Natural killer cell treated with Interleukin-12 subunit alpha and Interleukin-12 subunit beta and Interleukin-15 and Interleukin-18, amount 100 ng/mL, for 72 hours (primary cell): Measurements from ENCODE around the gene CASS4. TPM values are rescaled to one million over a fixed set of nuclear protein-coding genes. Genes with fewer than 3 reads are reported as not detected.
A peak's percentile ranks its signal among the peaks of the same experiment; 100 is the strongest.

Source experiments
- ATAC-seq, 2 donors: fragments of 150-1000 bp; cut with Tn5 transposase in 1 of 2; sonication (Bioruptor Pico), chemical (Tn5 transposase) in 1 of 2; 2 replicates each; pipeline ENCODE4 v1.10.0; 2021
- DNase-seq: peaks from one replicate; pipeline ENCODE4 v3.0.0; 2022; ENCODE audit warnings: low spot score
- H3K27ac Mint-ChIP-seq, 2 donors: 1 replicate in 1 of 2; 2 replicates in 1 of 2; pipeline ENCODE4 v1.8.0; 2022; ENCODE audit warnings: mixed read lengths in 2 of 2, mild to moderate bottlenecking in 1 of 2, moderate library complexity in 1 of 2
- H3K27me3 Mint-ChIP-seq, 2 donors: 1 replicate in 1 of 2; 2 replicates in 1 of 2; pipeline ENCODE4 v1.8.0; 2022; ENCODE audit warnings: mixed read lengths in 2 of 2
- H3K36me3 Mint-ChIP-seq: one replicate; pipeline ENCODE4 v1.8.0; 2022; ENCODE audit warnings: mixed read lengths
- H3K4me1 Mint-ChIP-seq, 2 donors: 1 replicate in 1 of 2; 2 replicates in 1 of 2; pipeline ENCODE4 v1.8.0; 2022; ENCODE audit warnings: low read depth in 2 of 2, mixed read lengths in 2 of 2, mild to moderate bottlenecking in 1 of 2
- H3K4me3 Mint-ChIP-seq: one replicate; pipeline ENCODE4 v1.8.0; 2022; ENCODE audit warnings: mixed read lengths
- H3K9me3 Mint-ChIP-seq: 2 replicates; pipeline ENCODE4 v1.8.0; 2022; ENCODE audit warnings: mixed read lengths
- total RNA-seq, 2 donors: library from RNA; stranded (reverse); gene quantifications; one replicate each; pipeline ENCODE4 v1.2.3, GENCODE V29; 2022

The CASS4 gene
- total RNA-seq, 2 donors from 2014 or later: 1.3 to 4.1 TPM

DNA sequence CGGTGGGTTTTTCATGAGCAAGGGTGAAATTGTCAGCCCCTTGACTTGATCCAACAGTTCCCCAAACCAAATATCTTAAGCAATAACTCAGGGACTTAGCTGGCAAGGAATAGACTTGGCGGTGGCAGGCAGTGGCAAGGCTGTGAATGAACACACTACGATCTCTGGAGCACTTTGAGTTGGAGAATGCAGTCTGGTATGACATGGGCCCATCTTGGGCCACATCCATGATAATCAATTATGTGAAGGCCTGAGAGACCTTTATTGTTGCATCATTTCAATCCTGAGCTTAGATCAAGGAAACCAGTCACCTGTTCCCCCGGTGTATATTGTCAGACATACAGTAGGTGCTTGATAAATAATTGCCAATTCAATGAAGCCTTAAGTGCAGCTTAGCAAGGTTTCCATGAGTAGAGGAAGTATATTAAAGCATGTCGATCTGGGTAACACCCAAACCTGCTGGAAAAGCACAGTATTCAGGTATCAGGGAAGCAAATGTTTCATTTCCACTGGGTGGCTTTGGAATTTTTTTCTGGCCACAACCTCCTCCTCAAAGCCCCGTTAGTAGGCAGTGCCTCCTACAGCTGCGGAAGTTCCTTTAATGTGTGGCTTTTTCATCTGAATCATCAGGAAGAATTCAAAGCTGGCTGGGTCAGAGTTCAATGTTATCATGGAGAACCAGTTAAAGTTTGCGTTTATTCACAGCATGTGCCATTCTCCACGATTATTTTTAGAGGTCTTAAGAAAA lies 10.2 kb downstream of the CASS4 start:
- DNase-seq: no peak
- Mint-ChIP-seq H3K36me3 (no peaks in the 10 kb centered on the region), H3K27ac (peak overlapping the region in 1 of 2 donors; percentile 75), H3K4me1 (peaks cover 30 to 32% of the 10 kb centered on the region in 2 donors), H3K27me3 (no peaks in the 10 kb centered on the region), H3K9me3 (no peaks in the 10 kb centered on the region), H3K4me3 (peak overlapping the region; percentile 11)
- no peak for ATAC-seq

DNA sequence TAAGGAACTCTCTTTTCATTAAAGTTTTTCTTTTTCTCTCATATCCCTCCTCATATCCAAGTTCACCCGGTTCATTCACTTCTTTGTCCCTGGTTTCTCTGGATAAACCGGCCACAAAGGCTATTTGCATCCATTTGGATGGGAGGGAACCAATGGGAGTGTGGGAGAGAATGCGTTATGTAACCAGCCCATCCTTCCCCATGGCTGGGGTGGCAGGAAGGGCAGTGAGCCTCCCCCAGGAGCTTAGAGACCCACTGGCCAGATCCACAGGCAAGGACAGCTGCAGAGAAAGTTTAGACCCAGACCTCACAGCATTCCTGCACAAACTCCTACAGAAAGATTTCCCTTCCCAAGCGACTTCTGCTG lies 10.7 kb downstream of the CASS4 start:
- no peak for ATAC-seq
- H3K27me3 Mint-ChIP-seq: no peaks in the 10 kb centered on the region
- no peak overlapping the region for H3K27ac Mint-ChIP-seq
- no peak overlapping the region for H3K4me3 Mint-ChIP-seq
- H3K4me1 Mint-ChIP-seq: peaks cover 24 to 31% of the 10 kb centered on the region in 2 donors
- DNase-seq: no peak
- no peaks in the 10 kb centered on the region for H3K9me3 Mint-ChIP-seq
- H3K36me3 Mint-ChIP-seq: no peaks in the 10 kb centered on the region

DNA sequence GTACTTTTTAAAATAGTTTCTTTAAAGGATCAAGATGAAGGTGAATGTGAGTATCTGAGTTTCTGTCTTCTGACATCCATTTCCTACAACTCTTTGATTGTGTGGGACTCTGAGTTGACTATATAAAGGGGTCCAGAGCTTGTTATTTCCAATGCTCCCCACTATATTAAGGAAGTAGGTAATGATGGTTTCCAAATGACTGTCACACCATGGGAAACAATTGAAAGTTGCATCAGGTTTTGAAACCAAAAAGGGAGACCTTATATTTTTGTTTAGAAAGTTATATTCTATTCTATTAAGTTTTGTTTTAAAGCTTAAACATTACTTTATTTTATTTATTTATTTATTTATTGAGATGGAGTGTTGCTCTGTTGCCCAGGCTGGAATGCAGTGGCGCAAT lies 11.2 kb downstream of the CASS4 start:
- no peak overlapping the region for H3K4me3 Mint-ChIP-seq
- no peaks in the 10 kb centered on the region for H3K9me3 Mint-ChIP-seq
- H3K36me3 Mint-ChIP-seq: no peaks in the 10 kb centered on the region
- H3K4me1 Mint-ChIP-seq: peaks cover 20 to 31% of the 10 kb centered on the region in 2 donors
- no peak for ATAC-seq
- DNase-seq: no peak
- H3K27me3 Mint-ChIP-seq: no peaks in the 10 kb centered on the region
- H3K27ac Mint-ChIP-seq: no peak overlapping the region

DNA sequence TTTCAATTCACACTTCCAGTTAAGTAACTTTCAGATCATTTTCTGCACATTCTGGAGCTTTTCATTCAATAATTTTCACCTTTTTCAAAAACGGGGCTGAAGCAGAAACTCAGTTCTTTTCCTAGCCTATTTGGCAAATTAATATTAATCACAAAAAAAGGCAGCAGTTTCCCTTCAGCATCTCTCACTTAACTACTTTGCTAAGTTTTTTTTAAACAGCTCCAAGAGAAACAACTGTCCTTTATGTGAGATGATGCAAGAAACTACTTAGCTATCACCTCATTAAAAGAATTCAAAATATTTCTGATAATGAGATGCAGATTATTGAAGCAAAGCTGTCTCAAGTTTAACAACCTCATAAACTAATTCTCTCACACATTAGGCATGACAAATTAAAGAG lies 11.8 kb downstream of the CASS4 start:
- H3K4me1 Mint-ChIP-seq: peaks cover 14 to 31% of the 10 kb centered on the region in 2 donors
- H3K4me3 Mint-ChIP-seq: no peak overlapping the region
- H3K36me3 Mint-ChIP-seq: no peaks in the 10 kb centered on the region

DNA sequence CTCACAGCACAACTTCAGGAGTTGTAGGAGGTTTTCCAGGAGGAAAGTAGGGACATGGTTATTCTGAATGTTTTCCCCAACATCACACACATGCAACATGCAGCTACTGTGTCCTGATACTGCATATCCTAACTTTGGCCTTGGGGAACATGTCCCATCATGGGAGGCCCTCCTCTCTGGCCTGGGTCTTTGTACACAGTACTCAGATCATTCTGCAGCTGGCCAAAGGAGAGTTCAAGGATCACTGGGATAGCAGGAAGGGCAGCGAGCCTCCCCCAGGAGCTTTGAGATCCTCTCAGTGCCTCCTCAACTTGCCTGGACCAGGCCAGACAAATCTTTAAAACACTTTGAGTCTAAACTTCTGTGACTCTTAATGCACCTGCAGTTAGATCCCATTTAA lies 12.9 kb downstream of the CASS4 start:
- no peaks in the 10 kb centered on the region for H3K27me3 Mint-ChIP-seq
- no peaks in the 10 kb centered on the region for H3K36me3 Mint-ChIP-seq
- H3K4me1 Mint-ChIP-seq: peaks cover 22 to 38% of the 10 kb centered on the region in 2 donors
- ATAC-seq (no peak), DNase-seq (no peak)
- H3K27ac Mint-ChIP-seq: peak overlapping the region in 1 of 2 donors; percentile 70
- H3K9me3 Mint-ChIP-seq: peaks cover 3% of the 10 kb centered on the region
- no peak overlapping the region for H3K4me3 Mint-ChIP-seq

More for the DNA sequence above, 11.8 kb downstream of the CASS4 start:
- no peaks in the 10 kb centered on the region for H3K27me3 Mint-ChIP-seq
- no peaks in the 10 kb centered on the region for H3K9me3 Mint-ChIP-seq
- ATAC-seq (no peak), DNase-seq (no peak)
- no peak overlapping the region for H3K27ac Mint-ChIP-seq

DNA sequence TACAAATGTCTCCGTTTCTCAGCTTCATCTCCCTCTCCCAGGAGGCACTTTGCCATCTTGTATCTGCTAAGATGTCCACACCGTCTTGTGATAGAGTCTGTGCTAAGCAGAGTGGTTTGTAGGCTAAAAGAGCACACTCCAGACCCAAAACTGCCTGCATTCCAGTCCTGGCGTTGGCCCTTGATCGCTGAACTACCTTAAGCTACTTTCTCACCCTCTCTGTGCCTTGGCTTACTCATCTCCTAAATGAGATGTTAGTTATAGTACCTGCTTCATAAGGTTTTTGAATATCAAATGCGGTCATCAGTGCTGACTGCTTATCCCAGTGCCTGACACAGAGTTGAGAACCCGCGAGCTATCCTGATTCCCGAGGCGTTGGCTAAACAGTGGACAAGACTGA lies 14.0 kb downstream of the CASS4 start:
- no peak overlapping the region for H3K4me3 Mint-ChIP-seq
- peaks cover 3% of the 10 kb centered on the region for H3K9me3 Mint-ChIP-seq
- ATAC-seq (no peak), DNase-seq (no peak)
- no peaks in the 10 kb centered on the region for H3K27me3 Mint-ChIP-seq
- H3K4me1 Mint-ChIP-seq: peaks cover 26 to 43% of the 10 kb centered on the region in 2 donors
- H3K27ac Mint-ChIP-seq: no peak overlapping the region
- H3K36me3 Mint-ChIP-seq: no peaks in the 10 kb centered on the region

DNA sequence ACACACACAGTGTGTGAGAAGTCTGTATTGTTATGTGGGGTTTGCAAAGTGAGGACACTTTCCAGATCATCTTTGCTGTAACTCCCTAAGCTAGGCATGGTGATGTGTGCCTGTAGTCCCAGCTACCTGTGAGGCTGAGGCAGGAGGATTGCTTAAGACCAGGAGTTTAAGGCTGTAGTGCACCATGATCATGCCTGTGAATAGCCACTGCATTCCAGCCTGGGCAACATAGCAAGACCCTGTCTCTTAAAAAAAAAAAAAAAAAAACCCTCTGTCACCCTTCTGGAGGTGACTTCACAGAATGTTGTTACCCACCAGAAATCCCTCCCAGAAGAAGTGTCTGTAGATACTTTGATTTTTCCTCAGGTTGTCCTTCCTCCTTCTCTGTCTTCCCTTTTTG lies 14.9 kb downstream of the CASS4 start:
- ATAC-seq (no peak), DNase-seq (no peak)
- H3K4me3 Mint-ChIP-seq: no peak overlapping the region
- H3K27ac Mint-ChIP-seq: peak overlapping the region in 1 of 2 donors; percentile 94
- no peaks in the 10 kb centered on the region for H3K27me3 Mint-ChIP-seq
- peaks cover 21 to 41% of the 10 kb centered on the region in 2 donors for H3K4me1 Mint-ChIP-seq
- H3K9me3 Mint-ChIP-seq: peaks cover 3% of the 10 kb centered on the region
- no peaks in the 10 kb centered on the region for H3K36me3 Mint-ChIP-seq

DNA sequence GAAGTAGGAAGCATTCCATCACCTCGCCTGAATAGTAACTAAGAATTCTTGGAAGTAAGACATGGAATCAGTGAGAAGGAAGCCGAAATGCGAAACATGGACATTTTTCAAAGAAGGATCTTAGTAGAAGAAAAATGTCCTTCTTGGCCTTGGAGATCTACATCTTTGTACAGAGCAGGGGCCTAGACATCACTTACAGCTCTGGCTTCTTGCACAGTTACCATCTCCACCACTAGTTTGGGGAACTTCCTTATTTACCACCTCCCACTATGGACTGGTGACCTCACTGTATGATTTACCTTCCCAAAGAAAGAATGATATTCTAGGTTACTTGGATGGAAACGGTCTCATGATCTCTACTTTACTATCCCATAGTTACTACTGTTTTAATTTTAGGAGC lies 15.7 kb downstream of the CASS4 start:
- DNase-seq (no peak), ATAC-seq (no peak)
- Mint-ChIP-seq H3K36me3 (no peaks in the 10 kb centered on the region), H3K4me1 (peaks cover 22 to 35% of the 10 kb centered on the region in 2 donors), H3K9me3 (peaks cover 3% of the 10 kb centered on the region), H3K27ac (peak overlapping the region; percentile 18 to 94), H3K4me3 (no peak overlapping the region), H3K27me3 (no peaks in the 10 kb centered on the region)

DNA sequence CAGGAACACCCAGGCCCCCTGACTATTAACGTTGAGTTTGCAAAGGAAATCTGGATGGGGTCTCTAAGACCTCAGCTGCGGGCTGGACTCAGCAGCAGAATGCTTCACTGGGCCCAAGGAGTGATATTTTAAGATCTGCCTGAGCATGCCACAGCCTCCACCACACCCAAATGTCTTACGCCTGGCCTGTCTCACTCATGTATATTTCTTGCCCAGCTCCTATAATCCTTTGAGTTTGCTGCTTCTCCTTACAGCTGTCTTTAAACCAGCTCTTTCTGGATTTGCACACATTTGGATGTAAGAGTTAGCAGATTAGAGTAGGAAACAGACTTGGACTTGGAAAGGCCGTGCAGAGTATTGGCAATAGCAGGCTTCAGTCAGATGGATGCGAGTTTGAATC lies 16.4 kb downstream of the CASS4 start:
- no peak for DNase-seq
- no peaks in the 10 kb centered on the region for H3K27me3 Mint-ChIP-seq
- no peaks in the 10 kb centered on the region for H3K36me3 Mint-ChIP-seq
- peak overlapping the region; percentile 18 to 94 for H3K27ac Mint-ChIP-seq
- peaks cover 3% of the 10 kb centered on the region for H3K9me3 Mint-ChIP-seq
- ATAC-seq: no peak
- H3K4me3 Mint-ChIP-seq: no peak overlapping the region
- H3K4me1 Mint-ChIP-seq: peaks cover 28 to 41% of the 10 kb centered on the region in 2 donors

DNA sequence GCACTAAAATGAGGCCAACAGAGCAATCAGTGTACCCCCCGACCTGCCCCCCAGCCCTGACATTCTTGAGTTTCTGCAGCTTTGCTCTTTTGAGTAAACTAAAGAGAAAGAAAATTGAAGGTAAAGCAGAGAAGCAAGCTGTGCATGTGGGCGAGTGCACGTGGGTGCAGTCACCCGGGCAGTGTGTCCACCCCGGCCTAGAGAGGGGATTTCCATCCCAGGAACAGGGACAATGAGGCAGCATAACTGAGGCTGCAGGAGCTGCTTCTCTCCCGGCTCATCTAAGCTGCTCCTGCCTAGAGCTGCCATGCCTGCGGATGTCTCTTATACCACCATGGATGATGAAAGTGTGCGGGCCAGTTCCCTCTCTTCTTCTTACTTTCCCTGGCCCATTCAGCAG lies 16.8 kb downstream of the CASS4 start:
- H3K36me3 Mint-ChIP-seq: no peaks in the 10 kb centered on the region
- ATAC-seq: no peak
- H3K4me1 Mint-ChIP-seq: peaks cover 33 to 45% of the 10 kb centered on the region in 2 donors

DNA sequence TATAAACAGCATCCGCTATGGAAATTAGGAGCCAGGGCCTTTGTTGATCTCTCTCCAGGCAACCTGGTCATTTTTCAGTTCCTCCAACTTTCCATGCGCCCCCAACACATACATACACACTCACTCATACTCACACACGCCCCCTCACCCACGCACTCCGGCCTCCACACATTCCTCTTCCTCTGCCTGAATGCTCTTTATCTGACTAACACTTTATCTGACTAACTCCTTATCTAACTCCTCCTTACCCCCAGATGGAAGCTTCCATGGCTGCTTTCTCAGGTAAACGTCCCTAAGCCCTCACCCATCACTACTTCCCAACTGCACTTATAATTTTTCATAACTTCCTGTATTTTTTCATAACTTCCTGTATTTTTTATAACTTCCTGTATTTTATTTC lies 17.4 kb downstream of the CASS4 start:
- Mint-ChIP-seq H3K36me3 (no peaks in the 10 kb centered on the region), H3K4me3 (peak overlapping the region; percentile 72), H3K4me1 (peaks cover 37 to 48% of the 10 kb centered on the region in 2 donors), H3K9me3 (peaks cover 3% of the 10 kb centered on the region), H3K27me3 (no peaks in the 10 kb centered on the region), H3K27ac (peak overlapping the region; percentile 82 to 94)
- ATAC-seq (peak; percentile 52 to 54), DNase-seq (no peak)

More for the DNA sequence above, 16.8 kb downstream of the CASS4 start:
- DNase-seq: no peak
- peaks cover 3% of the 10 kb centered on the region for H3K9me3 Mint-ChIP-seq
- peak overlapping the region; percentile 82 to 94 for H3K27ac Mint-ChIP-seq
- peak overlapping the region; percentile 72 for H3K4me3 Mint-ChIP-seq
- no peaks in the 10 kb centered on the region for H3K27me3 Mint-ChIP-seq

DNA sequence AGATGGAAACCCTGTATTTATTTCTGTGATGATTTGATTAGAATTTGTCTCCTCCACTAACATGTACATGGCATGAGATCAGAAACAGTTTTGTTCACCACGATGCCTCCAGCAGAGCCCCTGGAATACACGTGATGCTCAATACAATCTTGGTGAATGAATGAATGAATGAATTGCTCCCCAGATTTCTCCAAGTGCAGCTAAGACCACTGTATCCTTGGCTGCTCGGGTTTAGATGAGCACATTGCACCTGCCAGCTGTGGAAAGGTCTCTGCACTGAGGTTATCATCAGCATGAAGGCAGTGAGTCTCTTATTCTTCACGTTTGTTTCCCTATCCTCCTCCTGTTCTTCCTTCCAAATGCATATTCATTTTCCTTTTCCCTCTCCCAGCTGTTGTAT lies 17.9 kb downstream of the CASS4 start:
- H3K36me3 Mint-ChIP-seq: no peaks in the 10 kb centered on the region
- peak overlapping the region; percentile 82 to 94 for H3K27ac Mint-ChIP-seq
- DNase-seq (no peak), ATAC-seq (no peak)
- H3K27me3 Mint-ChIP-seq: no peaks in the 10 kb centered on the region
- H3K9me3 Mint-ChIP-seq: peaks cover 3% of the 10 kb centered on the region
- peak overlapping the region; percentile 72 for H3K4me3 Mint-ChIP-seq
- peaks cover 37 to 47% of the 10 kb centered on the region in 2 donors for H3K4me1 Mint-ChIP-seq

DNA sequence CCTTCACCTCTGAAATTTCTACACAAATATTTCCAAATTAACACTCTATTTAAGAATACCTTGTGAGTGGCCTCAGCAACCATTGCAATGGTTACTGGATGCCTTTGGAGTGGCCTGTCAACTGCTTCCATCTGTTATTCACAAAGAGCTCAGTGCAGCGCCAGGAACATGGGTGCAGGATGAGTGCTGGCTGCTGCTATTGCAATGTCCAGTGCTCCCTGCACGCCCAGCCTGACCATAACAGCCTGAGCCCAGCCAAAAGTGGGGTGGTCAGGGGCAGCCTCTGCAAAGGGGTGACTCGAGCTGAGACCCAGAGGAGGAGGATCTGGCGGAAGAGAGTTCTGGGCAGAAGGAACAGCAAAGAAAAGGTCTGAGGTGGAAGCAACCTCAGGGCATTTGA lies 18.4 kb downstream of the CASS4 start:
- Mint-ChIP-seq H3K27ac (peak overlapping the region; percentile 82 to 94), H3K27me3 (no peaks in the 10 kb centered on the region), H3K36me3 (no peaks in the 10 kb centered on the region), H3K9me3 (peaks cover 3% of the 10 kb centered on the region), H3K4me1 (peaks cover 37 to 48% of the 10 kb centered on the region in 2 donors), H3K4me3 (peak overlapping the region; percentile 72)
- DNase-seq: no peak
- no peak for ATAC-seq

DNA sequence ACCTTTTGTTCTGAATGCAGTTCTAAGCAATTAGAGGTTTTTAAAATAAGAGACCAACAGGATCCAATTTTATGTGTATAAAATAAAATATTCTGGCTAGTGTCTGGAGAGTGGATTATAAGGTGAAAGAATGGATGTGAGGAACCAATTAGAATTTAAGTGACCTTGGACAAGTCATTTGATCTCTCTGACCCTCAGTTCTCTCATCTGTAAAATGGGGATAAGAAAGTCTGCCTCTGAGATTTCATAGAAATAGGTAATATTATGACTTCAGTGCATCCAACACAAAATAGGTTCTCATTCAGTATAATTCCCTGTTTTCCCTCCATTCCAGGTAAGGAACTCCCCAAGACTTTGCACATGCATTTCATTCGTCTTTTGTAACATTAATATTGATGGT lies 18.9 kb downstream of the CASS4 start:
- peak overlapping the region; percentile 82 to 94 for H3K27ac Mint-ChIP-seq
- H3K4me3 Mint-ChIP-seq: no peak overlapping the region
- ATAC-seq (no peak), DNase-seq (no peak)
- H3K4me1 Mint-ChIP-seq: peaks cover 37 to 48% of the 10 kb centered on the region in 2 donors
- peaks cover 3% of the 10 kb centered on the region for H3K9me3 Mint-ChIP-seq
- no peaks in the 10 kb centered on the region for H3K27me3 Mint-ChIP-seq
- H3K36me3 Mint-ChIP-seq: no peaks in the 10 kb centered on the region
